GM23338 (cell line): ENCODE measurements around the gene ETV6. TPM values are rescaled to one million over a fixed set of nuclear protein-coding genes. Genes with fewer than 3 reads are reported as not detected.

Experiments used
- ATAC-seq: fragments of 200-7000 bp; cut with Tn5 transposase; 3 replicates; pipeline ENCODE4 v1.9.1; 2020
- DNase-seq: peaks from one replicate; pipeline ENCODE4 v3.0.0-alpha.2; 2015; ENCODE audit warnings: low spot score
- H2AFZ ChIP-seq: fragments of 200-600 bp; sonication (generic); 2 replicates; pipeline ENCODE4 v1.8.0; 2016; ENCODE audit warnings: antibody characterized with exemption, mild to moderate bottlenecking, moderate library complexity
- H3F3A ChIP-seq: fragments of 200-600 bp; sonication (generic); replicated peaks from 2 replicates; pipeline ENCODE4 v1.8.0; 2017; ENCODE audit warnings: antibody characterized with exemption, mixed run types, low read depth
- H3K27ac ChIP-seq: fragments of 200-600 bp; sonication (generic); 2 replicates; pipeline ENCODE4 v1.6.1; 2016; ENCODE audit warnings: low read depth
- H3K27me3 ChIP-seq: fragments of 200-600 bp; sonication (generic); 2 replicates; pipeline ENCODE4 v1.8.0; 2016; ENCODE audit warnings: mild to moderate bottlenecking, mixed run types, moderate library complexity; ENCODE audit not compliant: insufficient read depth
- H3K36me3 ChIP-seq: fragments of 200-600 bp; sonication (generic); 2 replicates; pipeline ENCODE4 v1.8.0; 2016; ENCODE audit warnings: mild to moderate bottlenecking; ENCODE audit not compliant: insufficient read depth
- H3K4me1 ChIP-seq: fragments of 200-600 bp; sonication (generic); 2 replicates; pipeline ENCODE4 v1.8.0; 2016; ENCODE audit warnings: mild to moderate bottlenecking, moderate library complexity; ENCODE audit not compliant: insufficient read depth
- H3K4me2 ChIP-seq: fragments of 200-600 bp; sonication (generic); 2 replicates; pipeline ENCODE4 v1.7.1; 2017; ENCODE audit warnings: mixed run types
- H3K4me3 ChIP-seq: fragments of 200-600 bp; sonication (generic); 2 replicates; pipeline ENCODE4 v1.6.1; 2016; ENCODE audit warnings: mixed run types
- H3K79me2 ChIP-seq: fragments of 200-600 bp; sonication (generic); replicated peaks from 2 replicates; pipeline ENCODE4 v1.8.0; 2017; ENCODE audit warnings: mild to moderate bottlenecking; ENCODE audit not compliant: insufficient read depth
- H3K9me2 ChIP-seq: fragments of 200-600 bp; sonication (generic); 2 replicates; pipeline ENCODE4 v1.8.0; 2017; ENCODE audit not compliant: insufficient read depth
- H4K20me1 ChIP-seq: fragments of 200-600 bp; sonication (generic); replicated peaks from 2 replicates; pipeline ENCODE4 v1.8.0; 2017; ENCODE audit warnings: mild to moderate bottlenecking; ENCODE audit not compliant: insufficient read depth
- H3K27ac Mint-ChIP-seq: 2 replicates; pipeline ENCODE4 v1.8.0; 2020; ENCODE audit warnings: inconsistent platforms, mild to moderate bottlenecking, moderate library complexity, mixed read lengths
- H3K27me3 Mint-ChIP-seq: 3 replicates; pipeline ENCODE4 v1.8.0; 2022; ENCODE audit warnings: low read depth, mild to moderate bottlenecking, moderate library complexity, mixed read lengths, inconsistent platforms; ENCODE audit not compliant: insufficient read depth, poor library complexity
- H3K36me3 Mint-ChIP-seq: 3 replicates; pipeline ENCODE4 v1.8.0; 2021; ENCODE audit warnings: low read depth, mild to moderate bottlenecking, inconsistent platforms, moderate library complexity, mixed read lengths
- H3K4me1 Mint-ChIP-seq: 3 replicates; pipeline ENCODE4 v1.8.0; 2020; ENCODE audit warnings: mild to moderate bottlenecking, inconsistent platforms, mixed read lengths
- H3K4me3 Mint-ChIP-seq: 3 replicates; pipeline ENCODE4 v1.8.0; 2021; ENCODE audit warnings: moderate library complexity, mild to moderate bottlenecking, inconsistent platforms, mixed read lengths
- H3K9me3 Mint-ChIP-seq: 3 replicates; pipeline ENCODE4 v1.8.0; 2020; ENCODE audit warnings: moderate library complexity, mild to moderate bottlenecking, inconsistent platforms, mixed read lengths
- CREB1 ChIP-seq: fragments of 250-450 bp; sonication (Bioruptor Pico); IDR thresholded peaks from 2 replicates; pipeline ENCODE4 v1.5.0; 2020; ENCODE audit warnings: low read depth, mild to moderate bottlenecking, moderate library complexity
- EZH2 ChIP-seq: fragments of 200-600 bp; sonication (generic); IDR thresholded peaks from one replicate; pipeline ENCODE4 v1.8.0; 2017; ENCODE audit warnings: antibody characterized with exemption, mild to moderate bottlenecking, low read depth; ENCODE audit not compliant: unreplicated experiment
- EZH2phosphoT487 ChIP-seq: fragments of 200-600 bp; sonication (generic); IDR thresholded peaks from one replicate; pipeline ENCODE4 v1.8.1; 2018; ENCODE audit warnings: antibody characterized with exemption; ENCODE audit not compliant: unreplicated experiment
- JUNB ChIP-seq: IDR thresholded peaks from one replicate; pipeline ENCODE4 v1.6.1; 2016; ENCODE audit warnings: antibody characterized with exemption; ENCODE audit not compliant: unreplicated experiment
- NANOG ChIP-seq: IDR thresholded peaks from 2 replicates; pipeline ENCODE4 v1.6.1; 2016; ENCODE audit warnings: antibody characterized with exemption, borderline replicate concordance
- POLR2AphosphoS5 ChIP-seq: IDR thresholded peaks from 2 replicates; pipeline ENCODE4 v1.6.1; 2016; ENCODE audit warnings: antibody characterized with exemption, low read depth
- STAT1 ChIP-seq: IDR thresholded peaks from one replicate; pipeline ENCODE4 v1.6.1; 2016; ENCODE audit warnings: antibody characterized with exemption; ENCODE audit not compliant: unreplicated experiment
- ZNF114 ChIP-seq: fragments of 250-450 bp; sonication (Bioruptor Pico); IDR thresholded peaks from 2 replicates; pipeline ENCODE4 v1.5.0; 2020; ENCODE audit warnings: mild to moderate bottlenecking, moderate library complexity
- ZNF331 ChIP-seq: fragments of 250-450 bp; sonication (Bioruptor Pico); IDR thresholded peaks from 2 replicates; pipeline ENCODE4 v1.5.0; 2020; ENCODE audit warnings: low read depth, mild to moderate bottlenecking, moderate library complexity
- polyA plus RNA-seq: library from polyadenylated mRNA; unstranded; fragments of >200 nt; fragmentation: Nextera tagmentation; extraction: Ambion mirVana; gene quantifications from 2 replicates; pipeline ENCODE4 v1.2.1, GENCODE V29; 2016
- total RNA-seq: library from RNA; depleted of rRNA; stranded (reverse); fragments of >200 nt; shearing (Covaris generic); gene quantifications from 2 replicates; pipeline ENCODE4 v1.2.3, GENCODE V29; 2014
- TF ChIP-seq, protein P1 (sequence below): fragments of 250-450 bp; sonication (Bioruptor Pico); IDR thresholded peaks from 2 replicates; pipeline ENCODE4 v1.5.0; 2020; ENCODE audit warnings: mild to moderate bottlenecking, moderate library complexity
- TF ChIP-seq, protein P2 (sequence below): IDR thresholded peaks from one replicate; pipeline ENCODE4 v1.6.1; 2018; ENCODE audit warnings: antibody characterized with exemption; ENCODE audit not compliant: unreplicated experiment
- TF ChIP-seq, protein P3 (sequence below): IDR thresholded peaks from 2 replicates; pipeline ENCODE4 v1.6.1; 2016; ENCODE audit warnings: antibody characterized with exemption
- TF ChIP-seq, protein P4 (sequence below), 2 experiments: fragments of 200-600 bp in 1 of 2; sonication (generic) in 1 of 2; conservative IDR thresholded peaks; 2 replicates each; pipeline versions ENCODE4 v1.5.1 to v1.6.1; 2016 to 2017; ENCODE audit warnings: antibody characterized with exemption in 2 of 2, low read depth in 2 of 2, mild to moderate bottlenecking in 2 of 2, moderate library complexity in 1 of 2

The ETV6 gene
- total and polyA plus RNA-seq, 2 experiments from 2014 or later: 7.5 to 15.1 TPM

DNA sequence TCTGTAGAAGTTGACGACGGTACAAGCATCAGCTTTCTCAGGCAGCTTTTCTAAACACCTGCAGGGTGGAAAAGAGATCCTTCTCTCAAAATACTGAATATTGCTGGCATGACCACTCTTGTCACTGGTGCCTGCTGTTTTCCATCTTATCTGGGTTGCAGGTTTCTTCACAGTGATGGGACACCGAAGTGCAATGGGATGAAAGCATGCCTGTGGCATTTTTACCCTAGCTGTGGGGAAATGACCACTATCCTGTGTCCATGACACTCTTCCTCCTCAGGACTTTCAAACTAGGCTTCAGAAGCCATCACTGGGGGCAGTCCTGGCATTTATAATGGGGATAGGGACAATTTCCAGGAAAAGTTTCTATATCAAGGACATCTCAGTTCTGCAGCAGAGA is 98.5 kb downstream of the ETV6 start:
- Mint-ChIP-seq H3K27ac (no peak overlapping the region), H3K4me3 (no peak overlapping the region), H3K9me3 (no peaks in the 10 kb centered on the region; the same call in 2 of the 3 replicates), H3K27me3 (peaks cover 7% of the 10 kb centered on the region), H3K36me3 (no peaks in the 10 kb centered on the region), H3K4me1 (peaks cover 59% of the 10 kb centered on the region)
- no peaks in the 10 kb centered on the region for H4K20me1 ChIP-seq
- H3K4me2 ChIP-seq: no peak overlapping the region
- no peak overlapping the region for H3K4me3 ChIP-seq
- peaks cover 49% of the 10 kb centered on the region for H3K4me1 ChIP-seq
- no peaks in the 10 kb centered on the region for H3F3A ChIP-seq
- ATAC-seq (no peak), DNase-seq (no peak)
- H3K36me3 ChIP-seq: no peaks in the 10 kb centered on the region
- TF ChIP-seq POLR2AphosphoS5 (no peak), ZNF331 (CRISPR knock-in tag) (no peak), EZH2phosphoT487 (no peak), NANOG (no peak), CREB1 (no peak), JUNB (no peak), ZNF114 (CRISPR knock-in tag) (no peak), EZH2 (no peak), STAT1 (no peak)
- TF ChIP-seq, protein P1, sequence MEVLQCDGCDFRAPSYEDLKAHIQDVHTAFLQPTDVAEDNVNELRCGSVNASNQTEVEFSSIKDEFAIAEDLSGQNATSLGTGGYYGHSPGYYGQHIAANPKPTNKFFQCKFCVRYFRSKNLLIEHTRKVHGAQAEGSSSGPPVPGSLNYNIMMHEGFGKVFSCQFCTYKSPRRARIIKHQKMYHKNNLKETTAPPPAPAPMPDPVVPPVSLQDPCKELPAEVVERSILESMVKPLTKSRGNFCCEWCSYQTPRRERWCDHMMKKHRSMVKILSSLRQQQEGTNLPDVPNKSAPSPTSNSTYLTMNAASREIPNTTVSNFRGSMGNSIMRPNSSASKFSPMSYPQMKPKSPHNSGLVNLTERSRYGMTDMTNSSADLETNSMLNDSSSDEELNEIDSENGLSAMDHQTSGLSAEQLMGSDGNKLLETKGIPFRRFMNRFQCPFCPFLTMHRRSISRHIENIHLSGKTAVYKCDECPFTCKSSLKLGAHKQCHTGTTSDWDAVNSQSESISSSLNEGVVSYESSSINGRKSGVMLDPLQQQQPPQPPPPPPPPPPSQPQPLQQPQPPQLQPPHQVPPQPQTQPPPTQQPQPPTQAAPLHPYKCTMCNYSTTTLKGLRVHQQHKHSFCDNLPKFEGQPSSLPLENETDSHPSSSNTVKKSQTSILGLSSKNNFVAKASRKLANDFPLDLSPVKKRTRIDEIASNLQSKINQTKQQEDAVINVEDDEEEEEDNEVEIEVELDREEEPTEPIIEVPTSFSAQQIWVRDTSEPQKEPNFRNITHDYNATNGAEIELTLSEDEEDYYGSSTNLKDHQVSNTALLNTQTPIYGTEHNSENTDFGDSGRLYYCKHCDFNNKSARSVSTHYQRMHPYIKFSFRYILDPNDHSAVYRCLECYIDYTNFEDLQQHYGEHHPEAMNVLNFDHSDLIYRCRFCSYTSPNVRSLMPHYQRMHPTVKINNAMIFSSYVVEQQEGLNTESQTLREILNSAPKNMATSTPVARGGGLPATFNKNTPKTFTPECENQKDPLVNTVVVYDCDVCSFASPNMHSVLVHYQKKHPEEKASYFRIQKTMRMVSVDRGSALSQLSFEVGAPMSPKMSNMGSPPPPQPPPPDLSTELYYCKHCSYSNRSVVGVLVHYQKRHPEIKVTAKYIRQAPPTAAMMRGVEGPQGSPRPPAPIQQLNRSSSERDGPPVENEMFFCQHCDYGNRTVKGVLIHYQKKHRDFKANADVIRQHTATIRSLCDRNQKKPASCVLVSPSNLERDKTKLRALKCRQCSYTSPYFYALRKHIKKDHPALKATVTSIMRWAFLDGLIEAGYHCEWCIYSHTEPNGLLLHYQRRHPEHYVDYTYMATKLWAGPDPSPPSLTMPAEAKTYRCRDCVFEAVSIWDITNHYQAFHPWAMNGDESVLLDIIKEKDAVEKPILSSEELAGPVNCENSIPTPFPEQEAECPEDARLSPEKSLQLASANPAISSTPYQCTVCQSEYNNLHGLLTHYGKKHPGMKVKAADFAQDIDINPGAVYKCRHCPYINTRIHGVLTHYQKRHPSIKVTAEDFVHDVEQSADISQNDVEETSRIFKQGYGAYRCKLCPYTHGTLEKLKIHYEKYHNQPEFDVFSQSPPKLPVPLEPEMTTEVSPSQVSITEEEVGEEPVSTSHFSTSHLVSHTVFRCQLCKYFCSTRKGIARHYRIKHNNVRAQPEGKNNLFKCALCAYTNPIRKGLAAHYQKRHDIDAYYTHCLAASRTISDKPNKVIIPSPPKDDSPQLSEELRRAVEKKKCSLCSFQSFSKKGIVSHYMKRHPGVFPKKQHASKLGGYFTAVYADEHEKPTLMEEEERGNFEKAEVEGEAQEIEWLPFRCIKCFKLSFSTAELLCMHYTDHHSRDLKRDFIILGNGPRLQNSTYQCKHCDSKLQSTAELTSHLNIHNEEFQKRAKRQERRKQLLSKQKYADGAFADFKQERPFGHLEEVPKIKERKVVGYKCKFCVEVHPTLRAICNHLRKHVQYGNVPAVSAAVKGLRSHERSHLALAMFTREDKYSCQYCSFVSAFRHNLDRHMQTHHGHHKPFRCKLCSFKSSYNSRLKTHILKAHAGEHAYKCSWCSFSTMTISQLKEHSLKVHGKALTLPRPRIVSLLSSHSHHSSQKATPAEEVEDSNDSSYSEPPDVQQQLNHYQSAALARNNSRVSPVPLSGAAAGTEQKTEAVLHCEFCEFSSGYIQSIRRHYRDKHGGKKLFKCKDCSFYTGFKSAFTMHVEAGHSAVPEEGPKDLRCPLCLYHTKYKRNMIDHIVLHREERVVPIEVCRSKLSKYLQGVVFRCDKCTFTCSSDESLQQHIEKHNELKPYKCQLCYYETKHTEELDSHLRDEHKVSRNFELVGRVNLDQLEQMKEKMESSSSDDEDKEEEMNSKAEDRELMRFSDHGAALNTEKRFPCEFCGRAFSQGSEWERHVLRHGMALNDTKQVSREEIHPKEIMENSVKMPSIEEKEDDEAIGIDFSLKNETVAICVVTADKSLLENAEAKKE (CRISPR knock-in tag): no peak
- TF ChIP-seq, protein P2, sequence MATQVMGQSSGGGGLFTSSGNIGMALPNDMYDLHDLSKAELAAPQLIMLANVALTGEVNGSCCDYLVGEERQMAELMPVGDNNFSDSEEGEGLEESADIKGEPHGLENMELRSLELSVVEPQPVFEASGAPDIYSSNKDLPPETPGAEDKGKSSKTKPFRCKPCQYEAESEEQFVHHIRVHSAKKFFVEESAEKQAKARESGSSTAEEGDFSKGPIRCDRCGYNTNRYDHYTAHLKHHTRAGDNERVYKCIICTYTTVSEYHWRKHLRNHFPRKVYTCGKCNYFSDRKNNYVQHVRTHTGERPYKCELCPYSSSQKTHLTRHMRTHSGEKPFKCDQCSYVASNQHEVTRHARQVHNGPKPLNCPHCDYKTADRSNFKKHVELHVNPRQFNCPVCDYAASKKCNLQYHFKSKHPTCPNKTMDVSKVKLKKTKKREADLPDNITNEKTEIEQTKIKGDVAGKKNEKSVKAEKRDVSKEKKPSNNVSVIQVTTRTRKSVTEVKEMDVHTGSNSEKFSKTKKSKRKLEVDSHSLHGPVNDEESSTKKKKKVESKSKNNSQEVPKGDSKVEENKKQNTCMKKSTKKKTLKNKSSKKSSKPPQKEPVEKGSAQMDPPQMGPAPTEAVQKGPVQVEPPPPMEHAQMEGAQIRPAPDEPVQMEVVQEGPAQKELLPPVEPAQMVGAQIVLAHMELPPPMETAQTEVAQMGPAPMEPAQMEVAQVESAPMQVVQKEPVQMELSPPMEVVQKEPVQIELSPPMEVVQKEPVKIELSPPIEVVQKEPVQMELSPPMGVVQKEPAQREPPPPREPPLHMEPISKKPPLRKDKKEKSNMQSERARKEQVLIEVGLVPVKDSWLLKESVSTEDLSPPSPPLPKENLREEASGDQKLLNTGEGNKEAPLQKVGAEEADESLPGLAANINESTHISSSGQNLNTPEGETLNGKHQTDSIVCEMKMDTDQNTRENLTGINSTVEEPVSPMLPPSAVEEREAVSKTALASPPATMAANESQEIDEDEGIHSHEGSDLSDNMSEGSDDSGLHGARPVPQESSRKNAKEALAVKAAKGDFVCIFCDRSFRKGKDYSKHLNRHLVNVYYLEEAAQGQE: no peak
- TF ChIP-seq, protein P3, sequence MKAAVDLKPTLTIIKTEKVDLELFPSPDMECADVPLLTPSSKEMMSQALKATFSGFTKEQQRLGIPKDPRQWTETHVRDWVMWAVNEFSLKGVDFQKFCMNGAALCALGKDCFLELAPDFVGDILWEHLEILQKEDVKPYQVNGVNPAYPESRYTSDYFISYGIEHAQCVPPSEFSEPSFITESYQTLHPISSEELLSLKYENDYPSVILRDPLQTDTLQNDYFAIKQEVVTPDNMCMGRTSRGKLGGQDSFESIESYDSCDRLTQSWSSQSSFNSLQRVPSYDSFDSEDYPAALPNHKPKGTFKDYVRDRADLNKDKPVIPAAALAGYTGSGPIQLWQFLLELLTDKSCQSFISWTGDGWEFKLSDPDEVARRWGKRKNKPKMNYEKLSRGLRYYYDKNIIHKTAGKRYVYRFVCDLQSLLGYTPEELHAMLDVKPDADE: no peak
- TF ChIP-seq, protein P4, sequence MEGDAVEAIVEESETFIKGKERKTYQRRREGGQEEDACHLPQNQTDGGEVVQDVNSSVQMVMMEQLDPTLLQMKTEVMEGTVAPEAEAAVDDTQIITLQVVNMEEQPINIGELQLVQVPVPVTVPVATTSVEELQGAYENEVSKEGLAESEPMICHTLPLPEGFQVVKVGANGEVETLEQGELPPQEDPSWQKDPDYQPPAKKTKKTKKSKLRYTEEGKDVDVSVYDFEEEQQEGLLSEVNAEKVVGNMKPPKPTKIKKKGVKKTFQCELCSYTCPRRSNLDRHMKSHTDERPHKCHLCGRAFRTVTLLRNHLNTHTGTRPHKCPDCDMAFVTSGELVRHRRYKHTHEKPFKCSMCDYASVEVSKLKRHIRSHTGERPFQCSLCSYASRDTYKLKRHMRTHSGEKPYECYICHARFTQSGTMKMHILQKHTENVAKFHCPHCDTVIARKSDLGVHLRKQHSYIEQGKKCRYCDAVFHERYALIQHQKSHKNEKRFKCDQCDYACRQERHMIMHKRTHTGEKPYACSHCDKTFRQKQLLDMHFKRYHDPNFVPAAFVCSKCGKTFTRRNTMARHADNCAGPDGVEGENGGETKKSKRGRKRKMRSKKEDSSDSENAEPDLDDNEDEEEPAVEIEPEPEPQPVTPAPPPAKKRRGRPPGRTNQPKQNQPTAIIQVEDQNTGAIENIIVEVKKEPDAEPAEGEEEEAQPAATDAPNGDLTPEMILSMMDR (conservative IDR thresholded peaks at IDR 0.05; ENCODE audit: low read depth in 2 of 2): no peak
- H3K27me3 ChIP-seq: no peaks in the 10 kb centered on the region
- H3K9me2 ChIP-seq: no peaks in the 10 kb centered on the region; the same call in none of the 2 replicates
- H3K79me2 ChIP-seq: peaks cover 12% of the 10 kb centered on the region; the same call in 1 of the 2 replicates
- no peak overlapping the region for H2AFZ ChIP-seq
- H3K27ac ChIP-seq: no peak overlapping the region
